ENCODE measurements around the gene SLC22A17. TPM values are rescaled to one million over a fixed set of nuclear protein-coding genes. Genes with fewer than 3 reads are reported as not detected.

SLC22A17 gene
- total and polyA plus RNA-seq, 2 of the 4 experiments (the other 2 are of a cell fraction), result 6.6 to 36.0 TPM

DNA sequence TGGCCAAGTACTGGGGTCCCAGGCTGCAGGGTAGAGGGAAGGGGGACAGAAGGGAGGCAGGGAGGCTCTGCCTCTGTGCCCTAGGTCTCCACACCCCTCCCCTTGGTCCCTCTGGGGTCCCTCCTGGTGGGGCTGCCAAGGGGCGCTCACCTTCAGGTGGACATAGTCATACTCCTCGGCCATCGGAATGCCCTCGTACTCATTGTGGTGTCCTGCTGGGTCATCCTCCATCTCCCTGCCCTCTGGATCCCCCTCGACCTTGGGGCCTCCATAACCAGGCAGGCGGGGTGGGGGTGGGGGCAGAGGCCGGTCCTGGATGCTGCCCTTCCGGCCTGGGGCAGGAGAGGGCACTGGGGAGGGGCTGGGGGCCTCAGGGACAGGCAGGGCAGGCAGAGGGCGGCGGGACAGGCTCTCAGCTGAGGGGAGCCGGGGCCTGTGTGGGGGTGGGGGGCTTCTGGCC, 6.5 kb upstream of the SLC22A17 start (continued):
- TF ChIP-seq SMC3 (IDR thresholded peaks at IDR 0.05; ENCODE audit: low read depth, low read length) (no peak), NFE2L2 (IDR thresholded peaks at IDR 0.05; ENCODE audit: low read depth, low read length) (no peak), MXI1 (IDR thresholded peaks at IDR 0.05; ENCODE audit: borderline replicate concordance, low read depth, low read length) (no peak)

DNA sequence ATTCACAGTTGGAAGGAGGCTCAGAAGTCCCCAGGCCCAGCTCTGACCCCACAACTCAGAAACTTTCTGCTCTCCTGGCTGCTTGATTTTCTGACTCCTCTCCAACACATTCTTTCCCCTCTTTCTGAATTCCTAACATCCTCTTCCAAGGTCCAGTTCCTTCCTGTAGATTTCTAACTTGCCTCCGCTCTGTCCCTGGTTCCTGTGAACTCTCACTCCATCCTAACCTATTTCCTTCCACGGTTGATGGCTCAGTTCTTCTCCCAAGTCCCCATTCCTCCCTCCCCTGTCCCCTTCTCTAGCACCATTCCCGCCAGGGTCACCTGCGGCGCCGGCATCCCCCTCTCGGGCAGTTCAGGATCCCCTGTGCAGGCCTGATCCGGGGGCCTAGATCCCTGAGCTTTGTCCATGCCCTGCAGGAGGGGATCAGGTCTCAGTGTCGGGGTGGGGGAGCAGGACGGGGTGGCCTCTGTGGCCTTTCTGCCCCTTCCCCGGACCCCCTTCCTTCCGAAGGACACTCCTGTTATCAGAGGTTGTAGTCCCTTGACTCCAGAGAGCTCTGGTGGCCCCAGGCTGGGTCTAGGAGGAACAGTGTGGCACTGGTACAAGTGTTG, 6.0 kb upstream of the SLC22A17 start:
- DNase-seq, result no peak
- H3K9ac ChIP-seq (ENCODE audit: low read depth, low read length), result no peak overlapping the region
- no peak overlapping the region for H3K23ac ChIP-seq (ENCODE audit: low read depth, low read length)
- in situ Hi-C loops (cut with MboI; ENCODE audit: low sequenced_read_pairs), result no loop called here
- H3K56ac ChIP-seq (ENCODE audit: extremely low read depth, insufficient read depth, low read length), result no peak overlapping the region
- 89% methylated on average over 4 of the region's 12 CpGs; no CpG with 5 or more reads in 1 of the 2 experiments for WGBS, 2 experiments (ENCODE audit: extremely low coverage in 2 of 2, insufficient read length in 1 of 2)
- no peak overlapping the region for H2BK20ac ChIP-seq (ENCODE audit: low read depth, low read length)
- ATAC-seq (ENCODE audit: low read depth), result no peak
- H4K20me1 ChIP-seq (ENCODE audit: insufficient read depth, low read length), result peaks cover 12% of the 10 kb centered on the region; the same call in 1 of the 2 replicates
- intact Hi-C loops (cut with micrococcal nuclease), result no loop called here
- no peak overlapping the region for H3K14ac ChIP-seq (replicated peaks; ENCODE audit: low read depth, low read length)
- no peak overlapping the region for H2BK120ac ChIP-seq (ENCODE audit: low read depth, low read length)
- H3K18ac ChIP-seq (ENCODE audit: low read depth, low read length), result no peak overlapping the region
- no peaks in the 10 kb centered on the region for H3K9me3 ChIP-seq (ENCODE audit: control insufficient read depth, insufficient read depth, low read length)
- peaks cover 36% of the 10 kb centered on the region for H3K36me3 ChIP-seq (ENCODE audit: control insufficient read depth, insufficient read depth, low read length)
- H3K4ac ChIP-seq (ENCODE audit: low read depth, low read length), result no peak overlapping the region
- H3K4me1 ChIP-seq (ENCODE audit: control insufficient read depth, insufficient read depth, low read length), result peaks cover 2% of the 10 kb centered on the region
- no peak overlapping the region for H3K27ac ChIP-seq (ENCODE audit: insufficient read depth, low read length)
- peaks cover 4 to 25% of the 10 kb centered on the region in 2 experiments; a peak in 2 of 4 replicates for H3K79me1 ChIP-seq (ENCODE audit: low read depth in 1 of 2, low read length in 2 of 2)
- H4K5ac ChIP-seq (ENCODE audit: low read depth, low read length), result no peak overlapping the region
- dilution Hi-C loops (cut with HindIII; ENCODE audit: low sequenced_read_pairs, unreplicated experiment), result no loop called here
- peak overlapping the region; percentile 68 for H2AK9ac ChIP-seq (replicated peaks; ENCODE audit: low read depth, low read length, poor library complexity)
- H3K27me3 ChIP-seq (ENCODE audit: control insufficient read depth, insufficient read depth, low read length), result no peaks in the 10 kb centered on the region
- H2AK5ac ChIP-seq (ENCODE audit: low read depth, low read length), result no peak overlapping the region
- TF ChIP-seq POLR2A (IDR thresholded peaks at IDR 0.05; ENCODE audit: low read depth, low read length), result no peak
- TF ChIP-seq RCOR1 (IDR thresholded peaks at IDR 0.05; ENCODE audit: insufficient replicate concordance, low read length), result no peak
- no peak for TF ChIP-seq SMC3 (IDR thresholded peaks at IDR 0.05; ENCODE audit: low read depth, low read length)
- TF ChIP-seq, protein P1, sequence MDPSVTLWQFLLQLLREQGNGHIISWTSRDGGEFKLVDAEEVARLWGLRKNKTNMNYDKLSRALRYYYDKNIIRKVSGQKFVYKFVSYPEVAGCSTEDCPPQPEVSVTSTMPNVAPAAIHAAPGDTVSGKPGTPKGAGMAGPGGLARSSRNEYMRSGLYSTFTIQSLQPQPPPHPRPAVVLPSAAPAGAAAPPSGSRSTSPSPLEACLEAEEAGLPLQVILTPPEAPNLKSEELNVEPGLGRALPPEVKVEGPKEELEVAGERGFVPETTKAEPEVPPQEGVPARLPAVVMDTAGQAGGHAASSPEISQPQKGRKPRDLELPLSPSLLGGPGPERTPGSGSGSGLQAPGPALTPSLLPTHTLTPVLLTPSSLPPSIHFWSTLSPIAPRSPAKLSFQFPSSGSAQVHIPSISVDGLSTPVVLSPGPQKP (IDR thresholded peaks at IDR 0.05; ENCODE audit: borderline replicate concordance, low read depth, low read length), result no peak
- TF ChIP-seq, protein P2, sequence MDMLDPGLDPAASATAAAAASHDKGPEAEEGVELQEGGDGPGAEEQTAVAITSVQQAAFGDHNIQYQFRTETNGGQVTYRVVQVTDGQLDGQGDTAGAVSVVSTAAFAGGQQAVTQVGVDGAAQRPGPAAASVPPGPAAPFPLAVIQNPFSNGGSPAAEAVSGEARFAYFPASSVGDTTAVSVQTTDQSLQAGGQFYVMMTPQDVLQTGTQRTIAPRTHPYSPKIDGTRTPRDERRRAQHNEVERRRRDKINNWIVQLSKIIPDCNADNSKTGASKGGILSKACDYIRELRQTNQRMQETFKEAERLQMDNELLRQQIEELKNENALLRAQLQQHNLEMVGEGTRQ (IDR thresholded peaks at IDR 0.05; ENCODE audit: low read depth, low read length), result no peak
- TF ChIP-seq MAZ (IDR thresholded peaks at IDR 0.05; ENCODE audit: borderline replicate concordance, low read depth, low read length), result no peak
- TF ChIP-seq MXI1 (IDR thresholded peaks at IDR 0.05; ENCODE audit: borderline replicate concordance, low read depth, low read length), result no peak
- no peak overlapping the region for H2BK5ac ChIP-seq (ENCODE audit: low read depth, low read length, poor library complexity, severe bottlenecking)
- no TSS peak for BruUV-seq (replicated peaks)
- H2BK15ac ChIP-seq (ENCODE audit: low read depth, low read length), result no peak overlapping the region
- H2AFZ ChIP-seq (replicated peaks; ENCODE audit: low read length, poor library complexity), result no peak overlapping the region
- H4K8ac ChIP-seq (ENCODE audit: low read depth in 2 of 2, low read length in 2 of 2), result no peak overlapping the region
- ChIA-PET POLR2A (ENCODE audit: unreplicated experiment) (no interaction called here), CTCF (interaction anchor here (0.8 kb wide), 1 partner anchor 11 kb away, joined by 3 read pairs; no protein-coding TSS in a partner anchor)
- no peak overlapping the region for H3K4me2 ChIP-seq (ENCODE audit: low read depth, low read length)
- H3K4me3 ChIP-seq (ENCODE audit: insufficient read depth, low read depth, low read length), result no peak overlapping the region
- no peak overlapping the region for H4K91ac ChIP-seq (ENCODE audit: insufficient read depth, low read depth, low read length)
- H3K9me1 ChIP-seq (ENCODE audit: insufficient read depth, low read length), result peaks cover 6% of the 10 kb centered on the region; the same call in 1 of the 2 replicates
